Epidermal melanocyte (primary cell): ENCODE results near the gene KIF19.
"Not testable (repeated sequence)": the region's sequence is repeated elsewhere in the genome, so short reads cannot be mapped to it uniquely, and the experiment has no call there.

Experiments
- DNase-seq: peaks from one replicate; pipeline ENCODE4 v3.0.0; 2011; ENCODE audit warnings: low spot score; ENCODE audit not compliant: insufficient read length

Gene KIF19

DNA sequence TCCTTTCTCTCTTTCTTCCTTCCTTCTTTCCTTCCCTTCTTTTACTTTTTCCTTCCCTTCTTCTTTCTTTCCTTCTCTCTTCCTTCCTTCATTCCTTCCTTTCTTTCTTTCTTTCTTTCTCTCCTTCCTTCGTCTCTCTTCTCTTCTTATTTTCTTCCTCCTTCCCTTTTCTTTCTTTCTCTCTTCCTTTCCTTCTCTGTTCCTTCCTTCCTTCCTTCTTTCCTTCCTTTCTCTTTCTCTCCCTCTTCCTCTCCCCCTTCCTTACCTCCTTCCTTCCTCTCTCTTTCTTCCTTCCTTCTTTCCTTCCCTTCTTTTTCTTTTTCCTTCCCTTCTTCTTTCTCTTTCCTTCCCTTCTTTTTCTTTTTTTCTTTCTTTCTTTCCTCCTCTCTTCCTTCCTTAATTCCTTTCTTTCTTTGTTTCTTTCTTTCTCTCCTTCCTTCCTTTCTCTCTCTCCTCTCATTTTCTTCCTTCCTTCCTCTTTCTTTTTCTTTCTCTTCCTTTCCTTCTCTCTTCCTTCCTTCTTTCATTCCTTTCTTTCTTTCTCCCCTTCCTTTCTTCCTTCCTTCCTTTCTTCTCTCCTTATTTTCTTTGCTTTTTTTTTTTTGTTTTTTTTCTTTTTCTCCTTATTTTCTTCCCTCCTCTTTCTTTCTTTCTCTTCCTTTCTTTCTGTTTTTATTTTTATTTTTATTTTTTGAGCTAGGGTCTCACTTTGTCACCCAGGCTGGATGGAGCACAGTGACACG, 64.1 kb downstream of the KIF19 start:
- no peak for DNase-seq

DNA sequence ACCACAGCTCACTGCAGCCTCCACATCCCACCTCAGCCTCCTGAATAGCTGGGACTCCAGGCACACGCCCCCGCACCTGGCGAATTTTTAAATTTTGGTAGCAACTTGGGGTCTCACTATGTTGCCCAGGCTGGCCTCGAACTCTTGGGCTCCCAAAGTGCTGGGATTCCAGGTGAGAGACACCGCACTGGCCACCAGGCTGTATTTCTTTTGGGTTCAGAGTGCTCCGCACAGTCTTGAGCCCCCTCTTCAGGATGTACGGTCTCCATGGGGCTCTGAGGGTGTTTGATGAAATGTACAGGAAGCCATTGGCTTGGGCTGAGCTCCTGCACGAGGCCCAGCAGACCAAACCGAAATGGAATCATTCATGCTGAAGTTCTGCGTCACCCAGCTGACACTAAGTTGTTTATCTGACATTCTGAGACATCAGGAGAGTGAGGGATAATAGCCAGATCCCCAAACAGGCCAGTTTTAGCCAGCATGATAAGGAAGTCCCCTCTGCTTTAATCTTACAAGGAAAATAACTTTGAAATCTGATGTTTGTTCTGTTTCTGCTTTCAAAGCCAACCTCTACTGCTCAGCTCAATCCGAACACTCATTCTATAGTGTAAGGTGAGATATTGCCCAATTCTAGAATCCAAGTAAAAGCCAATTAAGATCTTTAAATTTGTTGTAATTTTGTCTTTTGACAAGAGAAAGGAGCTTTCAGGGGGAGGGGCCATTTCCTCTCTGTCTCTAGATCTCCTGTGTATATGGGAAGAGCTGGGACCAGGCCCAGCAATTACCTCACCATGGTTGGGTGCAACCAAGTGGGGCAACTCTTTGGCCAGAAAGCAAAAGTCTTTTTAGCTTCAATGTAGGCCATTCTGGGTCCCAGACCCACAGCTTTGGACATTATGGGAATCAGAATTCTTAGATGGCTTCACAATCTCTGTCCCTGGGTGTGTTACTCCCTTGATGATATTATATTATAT, 64.9 kb downstream of the KIF19 start:
- DNase-seq, result no peak

DNA sequence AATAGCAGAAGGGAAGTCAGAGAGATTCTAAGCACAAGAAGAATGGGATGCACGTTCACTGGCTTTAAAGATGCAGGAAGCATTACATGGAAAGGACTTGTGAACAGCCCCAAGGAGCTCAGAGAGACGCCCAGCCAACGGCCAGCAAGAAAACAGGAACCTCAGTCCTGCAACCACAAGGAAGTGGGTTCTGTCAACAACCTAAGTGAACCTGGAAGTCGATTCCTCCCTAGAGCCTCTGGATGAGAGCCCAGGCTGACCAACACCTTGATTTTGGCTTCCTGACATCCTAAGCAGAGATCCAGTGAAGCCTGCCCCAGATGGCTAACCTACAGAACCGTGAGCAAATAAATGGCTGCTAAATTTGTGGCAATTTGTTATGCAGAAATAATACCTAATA, 65.7 kb downstream of the KIF19 start:
- DNase-seq, result no peak

DNA sequence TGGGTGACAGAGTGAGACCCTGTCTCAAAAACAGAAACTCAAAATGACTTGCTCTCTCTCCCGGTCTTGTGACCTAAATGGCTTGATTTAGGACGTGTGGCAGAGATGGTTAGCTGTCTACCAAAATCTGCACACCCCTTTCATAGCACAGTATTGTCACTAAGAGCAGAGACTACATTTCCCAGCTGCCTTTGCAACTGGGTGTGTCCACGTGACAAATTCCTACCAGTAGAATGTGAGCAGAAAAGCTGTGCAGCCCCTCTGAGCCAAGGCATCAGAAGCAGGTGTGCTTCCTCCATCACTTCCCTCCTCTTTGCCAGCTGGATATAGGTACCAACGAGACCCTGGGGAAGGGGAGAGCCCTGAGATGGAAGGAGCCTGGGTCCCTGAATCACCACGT, 66.8 kb downstream of the KIF19 start:
- DNase-seq, result no peak

DNA sequence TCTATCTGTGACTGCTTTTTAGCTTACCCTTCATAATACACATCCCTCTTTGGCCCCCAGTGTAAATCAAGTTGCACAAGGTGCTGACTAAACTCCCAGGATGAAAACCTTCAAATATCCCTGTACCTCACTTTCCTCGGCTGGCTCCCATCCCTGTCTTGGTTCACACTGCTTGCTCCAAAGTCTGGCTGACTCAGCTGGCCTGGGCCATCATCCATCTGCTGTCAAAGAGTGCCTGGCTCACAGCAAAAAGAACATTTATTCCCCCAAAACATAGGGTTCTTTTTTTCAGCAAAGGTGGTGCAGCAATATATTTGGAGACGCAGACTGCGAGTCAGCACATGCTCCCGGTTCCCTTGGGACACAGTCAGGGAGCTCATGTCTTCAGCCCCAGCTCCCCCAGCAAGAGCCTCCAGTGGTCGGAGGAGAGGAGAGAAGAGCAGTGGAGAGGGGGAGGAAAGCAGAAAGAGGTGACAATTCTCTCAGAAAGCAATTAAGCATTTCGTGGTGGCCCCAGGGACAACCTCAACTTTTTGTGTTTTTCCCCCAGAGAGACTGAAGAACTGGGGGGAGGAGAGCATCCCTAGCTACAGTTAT, 67.4 kb downstream of the KIF19 start:
- no peak for DNase-seq

DNA sequence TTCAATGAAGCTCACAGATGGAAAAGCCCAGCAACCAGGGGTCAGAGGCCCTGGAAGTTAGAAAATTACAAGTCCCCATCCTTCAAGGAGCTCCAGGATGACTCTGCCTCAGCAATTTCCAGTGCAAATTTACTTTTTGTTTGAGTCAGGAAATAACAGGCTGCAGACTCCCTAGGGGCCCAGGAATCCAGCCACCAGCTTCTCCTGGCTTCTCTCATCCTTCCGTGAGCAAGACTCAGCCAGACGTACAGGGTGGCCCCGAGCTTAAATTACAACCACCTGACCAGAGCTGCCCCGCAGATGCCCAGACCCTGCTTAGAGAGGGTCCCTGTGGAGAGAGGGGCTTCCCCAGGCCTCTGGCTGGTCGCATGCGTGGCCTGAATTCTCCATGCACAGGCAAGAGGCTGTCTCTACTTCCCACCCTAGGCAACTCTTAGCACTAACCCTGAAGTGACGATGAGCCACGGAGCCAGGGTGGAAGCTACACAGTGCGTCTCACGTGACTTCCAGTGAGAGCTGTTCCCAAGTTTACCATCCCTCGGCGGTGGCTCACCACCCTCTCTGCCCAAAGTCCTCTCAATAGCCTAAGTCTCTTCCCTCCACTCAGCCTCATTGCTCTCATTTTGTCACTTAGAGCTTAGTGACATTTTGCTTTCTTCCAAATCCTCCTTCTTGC, 68.4 kb downstream of the KIF19 start:
- DNase-seq, result no peak

DNA sequence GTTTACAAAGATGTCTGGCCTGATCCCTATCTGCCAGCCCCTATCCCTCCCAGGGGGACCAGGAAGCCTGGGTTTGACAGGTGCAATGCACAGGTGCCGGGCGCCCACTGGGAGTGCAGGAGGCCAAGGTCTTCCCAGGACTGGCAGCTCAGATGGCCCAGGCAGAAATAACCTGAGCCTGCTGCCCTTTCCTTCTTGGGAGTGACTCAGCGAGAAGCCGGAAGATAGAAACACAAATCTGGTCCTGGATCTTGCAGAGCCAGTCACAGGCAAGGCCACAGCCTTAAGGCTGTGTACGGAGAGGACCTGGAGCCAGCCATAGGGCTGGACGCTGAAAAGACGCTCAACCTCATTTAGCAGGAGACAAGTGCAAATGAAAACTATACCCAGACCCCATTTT, 69.0 kb downstream of the KIF19 start:
- no peak for DNase-seq

DNA sequence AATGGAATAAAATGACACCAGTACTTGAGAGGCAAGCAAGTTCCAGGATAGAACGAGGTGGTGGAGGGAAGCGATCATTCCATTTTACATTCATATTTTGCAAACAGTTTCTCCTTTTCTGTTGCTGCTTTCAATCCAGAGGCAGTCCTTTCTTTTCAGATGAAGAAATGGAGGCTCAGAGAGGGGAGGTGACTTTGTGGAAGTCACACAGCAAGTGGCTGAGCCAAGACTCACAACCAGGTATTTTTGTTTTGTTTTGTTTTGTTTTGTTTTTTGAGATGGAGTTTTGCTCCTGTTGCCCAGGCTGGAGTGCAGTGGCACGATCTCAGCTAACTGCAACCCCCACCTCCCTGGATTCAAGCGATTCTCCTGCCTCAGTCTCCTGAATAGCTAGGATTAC, 70.5 kb downstream of the KIF19 start:
- no peak for DNase-seq

DNA sequence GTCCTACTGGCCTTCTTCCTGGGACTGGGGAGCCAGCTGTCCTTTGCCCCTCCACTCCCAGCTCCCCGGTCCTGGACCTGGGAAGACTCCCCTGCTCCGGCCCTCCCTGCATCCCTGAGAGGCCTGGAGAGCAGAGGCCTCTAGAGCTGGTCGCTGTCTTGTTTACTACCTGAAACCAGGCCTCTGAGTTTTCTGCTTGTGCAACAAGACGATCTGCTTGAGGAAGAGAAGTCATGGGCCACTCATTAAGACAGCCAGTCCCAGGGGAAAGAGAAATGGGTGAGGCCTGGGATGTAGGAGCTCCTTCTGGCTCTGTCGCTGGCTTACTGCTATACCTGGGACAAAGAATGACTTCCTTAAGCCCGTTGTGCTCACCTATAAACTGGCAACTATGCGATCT, 76.0 kb downstream of the KIF19 start:
- no peak for DNase-seq

DNA sequence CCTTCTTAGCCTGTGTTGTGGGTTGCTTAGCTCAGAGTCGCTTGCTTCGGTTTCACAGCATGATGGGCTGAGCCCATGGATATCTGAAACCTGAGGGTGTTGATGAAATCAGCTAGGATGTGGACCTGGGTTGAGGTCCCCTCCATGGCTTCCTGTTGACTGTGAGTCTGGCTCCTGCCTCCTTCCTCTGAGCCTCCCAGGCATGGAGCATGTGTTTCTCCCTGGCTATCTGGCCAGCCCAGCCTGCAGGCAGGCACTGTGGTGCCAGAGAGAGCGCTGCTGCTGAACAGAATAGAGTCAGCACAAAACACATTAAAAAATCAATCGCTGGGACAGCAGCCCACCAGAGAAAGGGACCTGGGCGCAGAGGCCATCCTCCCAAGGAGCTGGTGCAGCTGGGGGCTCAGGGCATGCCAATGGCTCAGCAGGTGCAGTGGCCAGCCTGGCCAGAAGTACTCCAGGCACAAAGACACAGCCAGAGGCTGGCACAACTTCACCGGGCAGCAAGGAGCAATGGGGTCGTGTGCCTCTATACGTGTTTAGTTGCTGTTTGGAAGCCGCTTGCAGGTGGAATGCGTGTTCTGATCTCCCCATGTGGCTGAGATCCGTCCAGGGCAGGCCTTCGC, 77.6 kb downstream of the KIF19 start:
- no peak for DNase-seq

DNA sequence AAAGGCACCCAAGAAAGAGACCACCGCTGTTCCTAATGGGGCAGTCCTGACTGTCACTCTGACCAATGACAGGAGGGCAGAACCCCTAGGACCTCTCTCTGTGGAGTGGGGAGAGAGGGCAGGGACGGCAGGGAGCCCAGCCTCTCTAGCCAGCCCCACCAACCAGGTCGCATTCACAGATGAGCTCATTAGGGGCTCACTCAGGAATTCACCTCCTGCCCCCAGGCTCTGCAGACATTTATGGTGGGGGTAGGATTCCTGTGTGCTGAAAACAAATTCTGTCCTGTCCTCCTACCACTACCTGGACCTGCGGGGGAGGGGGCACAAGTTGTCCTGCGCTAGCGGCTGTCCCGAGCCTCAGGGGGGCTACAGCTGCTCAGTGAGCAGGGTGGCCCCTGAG, 78.2 kb downstream of the KIF19 start:
- no peak for DNase-seq

DNA sequence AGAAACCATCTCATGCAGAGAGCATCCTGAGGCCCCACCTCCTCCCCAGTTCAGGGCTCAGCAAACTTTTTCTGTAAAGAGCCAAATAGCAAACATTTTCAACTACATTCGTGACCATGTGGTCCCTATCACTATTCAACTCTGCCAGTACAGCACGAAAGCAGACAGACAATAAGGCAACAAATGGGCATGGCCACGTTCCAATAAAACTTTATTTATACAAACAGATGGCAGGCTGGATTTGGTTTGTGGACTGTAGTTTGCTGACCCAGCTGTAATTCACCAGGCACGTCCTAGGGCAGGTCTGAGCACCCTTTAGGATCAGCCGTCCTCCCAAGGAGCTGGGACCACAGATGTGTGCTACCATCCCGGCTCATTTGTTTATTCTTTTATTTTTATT, 78.8 kb downstream of the KIF19 start:
- no peak for DNase-seq

DNA sequence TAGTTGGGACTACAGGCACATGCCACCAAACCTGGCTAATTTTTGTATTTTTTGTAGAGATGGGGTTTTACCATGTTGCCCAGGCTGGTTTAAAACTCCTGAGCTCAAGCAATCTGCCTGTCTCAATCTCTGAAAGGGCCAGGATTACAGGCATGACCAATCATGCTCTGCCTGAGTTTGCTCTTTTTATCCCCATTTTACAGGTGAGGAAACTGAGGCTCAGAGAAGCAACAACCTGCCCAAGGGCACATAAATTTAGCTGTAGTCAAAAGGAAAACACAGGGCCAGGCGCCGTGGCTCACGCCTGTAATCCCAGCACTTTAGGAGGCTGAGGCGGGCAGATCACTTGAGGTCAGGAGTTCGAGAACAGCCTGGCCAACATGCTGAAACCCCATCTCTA, 79.3 kb downstream of the KIF19 start:
- not testable (repeated sequence) for DNase-seq
